Stimulated activated memory B cell treated with anti-CD40 and anti-IgM and Interleukin-4, amounts not matched to agents 10 μg/mL and 1 μg/mL and 100 μg/mL, for 72 hours (primary cell): ENCODE data around the gene HEXIM1.
A peak's percentile ranks its signal among the peaks of the same experiment; 100 is the strongest.

Source experiments
- ATAC-seq: fragments of 150-1000 bp; cut with Tn5 transposase; 2 replicates; pipeline ENCODE4 v1.10.0; 2021
- H3K27ac Mint-ChIP-seq: one replicate; pipeline ENCODE4 v1.8.0; 2022; ENCODE audit warnings: mild to moderate bottlenecking, mixed read lengths
- H3K27me3 Mint-ChIP-seq: one replicate; pipeline ENCODE4 v1.8.0; 2022; ENCODE audit warnings: mixed read lengths
- H3K36me3 Mint-ChIP-seq: one replicate; pipeline ENCODE4 v1.8.0; 2022; ENCODE audit warnings: mixed read lengths
- H3K4me1 Mint-ChIP-seq: one replicate; pipeline ENCODE4 v1.8.0; 2022; ENCODE audit warnings: mixed read lengths
- H3K4me3 Mint-ChIP-seq: one replicate; pipeline ENCODE4 v1.8.0; 2022; ENCODE audit warnings: mild to moderate bottlenecking, moderate library complexity, mixed read lengths
- H3K9me3 Mint-ChIP-seq: one replicate; pipeline ENCODE4 v1.8.0; 2022; ENCODE audit warnings: mixed read lengths

The HEXIM1 gene

DNA sequence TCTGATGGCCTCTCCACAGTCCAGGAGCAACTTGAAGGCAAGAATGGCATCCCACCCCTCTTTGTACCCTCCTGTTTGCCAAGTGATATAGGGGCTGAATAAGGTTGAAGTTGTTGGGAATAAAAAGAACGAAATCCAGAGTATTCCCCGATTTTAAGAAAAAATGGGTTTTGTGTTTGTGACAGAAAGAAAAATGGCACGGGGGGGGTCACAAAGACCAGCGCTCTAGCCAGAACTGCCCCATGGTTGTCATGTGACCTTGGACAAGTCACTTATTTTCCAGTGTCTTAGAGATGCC lies 1.7 kb upstream of the HEXIM1 start:
- peak overlapping the region; percentile 98 for H3K4me3 Mint-ChIP-seq
- peak overlapping the region; percentile 99 for H3K27ac Mint-ChIP-seq
- H3K27me3 Mint-ChIP-seq: no peaks in the 10 kb centered on the region
- H3K9me3 Mint-ChIP-seq: no peaks in the 10 kb centered on the region
- ATAC-seq: no peak
- H3K4me1 Mint-ChIP-seq: peaks cover 68% of the 10 kb centered on the region
- H3K36me3 Mint-ChIP-seq: peaks cover 11% of the 10 kb centered on the region

DNA sequence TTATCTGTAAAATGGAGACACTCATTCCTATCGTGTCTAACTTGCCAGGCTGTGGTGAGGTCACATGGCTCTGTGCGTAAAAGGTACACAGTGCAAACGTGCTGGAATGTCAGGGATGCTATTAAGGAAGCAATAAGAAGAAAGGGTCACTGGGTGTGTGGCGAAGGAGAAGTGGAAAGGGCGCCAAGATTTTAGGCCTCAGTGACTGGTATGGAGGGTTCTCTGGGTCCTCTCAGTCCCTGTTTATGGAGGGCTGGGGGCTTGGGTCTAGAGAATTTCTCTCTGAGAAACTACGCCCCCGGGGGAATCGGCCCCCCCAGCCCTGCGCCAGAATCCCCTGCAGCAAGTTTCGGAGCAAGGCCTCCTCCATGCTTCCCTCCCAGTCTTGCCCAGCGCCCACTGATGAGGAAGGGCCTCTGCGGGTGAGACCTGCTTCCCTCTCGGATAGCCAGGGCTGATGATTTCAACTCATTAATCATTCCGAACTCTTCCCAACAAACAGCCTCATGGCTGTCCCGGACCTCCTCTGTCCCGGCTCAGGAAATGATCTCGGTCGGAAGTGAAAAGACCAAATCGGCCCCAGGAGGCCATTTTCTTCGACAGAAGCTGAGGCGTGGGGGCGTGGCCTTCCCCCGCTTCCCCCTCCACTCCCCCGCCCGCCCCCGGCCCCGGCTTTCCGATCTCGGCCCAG lies 1.2 kb upstream of the HEXIM1 start:
- peak; percentile 6 for ATAC-seq
- H3K4me3 Mint-ChIP-seq: peak overlapping the region; percentile 98
- H3K27ac Mint-ChIP-seq: peak overlapping the region; percentile 99
- no peaks in the 10 kb centered on the region for H3K9me3 Mint-ChIP-seq
- peaks cover 11% of the 10 kb centered on the region for H3K36me3 Mint-ChIP-seq
- peaks cover 71% of the 10 kb centered on the region for H3K4me1 Mint-ChIP-seq
- no peaks in the 10 kb centered on the region for H3K27me3 Mint-ChIP-seq

- H3K36me3 Mint-ChIP-seq: peaks cover 11% of the 10 kb centered on the region
- peaks cover 76% of the 10 kb centered on the region for H3K4me1 Mint-ChIP-seq
- H3K4me3 Mint-ChIP-seq: peak overlapping the region; percentile 98
These were observed 593 bp upstream of the HEXIM1 start for GRCh38 chr17:45147581-45148182.

GRCh38 chr17:45149037-45149668 lies 878 bp downstream of the HEXIM1 start:
- Mint-ChIP-seq H3K4me1 (peaks cover 63% of the 10 kb centered on the region), H3K9me3 (no peaks in the 10 kb centered on the region), H3K27ac (peak overlapping the region; percentile 99), H3K27me3 (no peaks in the 10 kb centered on the region), H3K4me3 (peak overlapping the region; percentile 98), H3K36me3 (peaks cover 11% of the 10 kb centered on the region)
- peak; percentile 62 for ATAC-seq

More at GRCh38 chr17:45147581-45148182, 593 bp upstream of the HEXIM1 start:
- H3K27me3 Mint-ChIP-seq: no peaks in the 10 kb centered on the region
- ATAC-seq: peak; percentile 59
- H3K27ac Mint-ChIP-seq: peak overlapping the region; percentile 99
- no peaks in the 10 kb centered on the region for H3K9me3 Mint-ChIP-seq

DNA sequence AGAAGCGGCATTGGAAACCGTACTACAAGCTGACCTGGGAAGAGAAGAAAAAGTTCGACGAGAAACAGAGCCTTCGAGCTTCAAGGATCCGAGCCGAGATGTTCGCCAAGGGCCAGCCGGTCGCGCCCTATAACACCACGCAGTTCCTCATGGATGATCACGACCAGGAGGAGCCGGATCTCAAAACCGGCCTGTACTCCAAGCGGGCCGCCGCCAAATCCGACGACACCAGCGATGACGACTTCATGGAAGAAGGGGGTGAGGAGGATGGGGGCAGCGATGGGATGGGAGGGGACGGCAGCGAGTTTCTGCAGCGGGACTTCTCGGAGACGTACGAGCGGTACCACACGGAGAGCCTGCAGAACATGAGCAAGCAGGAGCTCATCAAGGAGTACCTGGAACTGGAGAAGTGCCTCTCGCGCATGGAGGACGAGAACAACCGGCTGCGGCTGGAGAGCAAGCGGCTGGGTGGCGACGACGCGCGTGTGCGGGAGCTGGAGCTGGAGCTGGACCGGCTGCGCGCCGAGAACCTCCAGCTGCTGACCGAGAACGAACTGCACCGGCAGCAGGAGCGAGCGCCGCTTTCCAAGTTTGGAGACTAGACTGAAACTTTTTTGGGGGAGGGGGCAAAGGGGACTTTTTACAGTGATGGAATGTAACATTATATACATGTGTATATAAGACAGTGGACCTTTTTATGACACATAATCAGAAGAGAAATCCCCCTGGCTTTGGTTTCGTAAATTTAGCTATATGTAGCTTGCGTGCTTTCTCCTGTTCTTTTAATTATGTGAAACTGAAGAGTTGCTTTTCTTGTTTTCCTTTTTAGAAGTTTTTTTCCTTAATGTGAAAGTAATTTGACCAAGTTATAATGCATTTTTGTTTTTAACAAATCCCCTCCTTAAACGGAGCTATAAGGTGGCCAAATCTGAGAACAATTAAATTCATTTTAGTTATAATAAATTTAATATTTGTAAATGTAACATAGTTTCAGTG lies 1.7 kb downstream of the HEXIM1 start:
- H3K9me3 Mint-ChIP-seq: no peaks in the 10 kb centered on the region
- no peaks in the 10 kb centered on the region for H3K27me3 Mint-ChIP-seq
- peak overlapping the region; percentile 98 for H3K4me3 Mint-ChIP-seq
- H3K36me3 Mint-ChIP-seq: peaks cover 11% of the 10 kb centered on the region
- H3K27ac Mint-ChIP-seq: peak overlapping the region; percentile 99
- ATAC-seq: no peak
- peaks cover 59% of the 10 kb centered on the region for H3K4me1 Mint-ChIP-seq

DNA sequence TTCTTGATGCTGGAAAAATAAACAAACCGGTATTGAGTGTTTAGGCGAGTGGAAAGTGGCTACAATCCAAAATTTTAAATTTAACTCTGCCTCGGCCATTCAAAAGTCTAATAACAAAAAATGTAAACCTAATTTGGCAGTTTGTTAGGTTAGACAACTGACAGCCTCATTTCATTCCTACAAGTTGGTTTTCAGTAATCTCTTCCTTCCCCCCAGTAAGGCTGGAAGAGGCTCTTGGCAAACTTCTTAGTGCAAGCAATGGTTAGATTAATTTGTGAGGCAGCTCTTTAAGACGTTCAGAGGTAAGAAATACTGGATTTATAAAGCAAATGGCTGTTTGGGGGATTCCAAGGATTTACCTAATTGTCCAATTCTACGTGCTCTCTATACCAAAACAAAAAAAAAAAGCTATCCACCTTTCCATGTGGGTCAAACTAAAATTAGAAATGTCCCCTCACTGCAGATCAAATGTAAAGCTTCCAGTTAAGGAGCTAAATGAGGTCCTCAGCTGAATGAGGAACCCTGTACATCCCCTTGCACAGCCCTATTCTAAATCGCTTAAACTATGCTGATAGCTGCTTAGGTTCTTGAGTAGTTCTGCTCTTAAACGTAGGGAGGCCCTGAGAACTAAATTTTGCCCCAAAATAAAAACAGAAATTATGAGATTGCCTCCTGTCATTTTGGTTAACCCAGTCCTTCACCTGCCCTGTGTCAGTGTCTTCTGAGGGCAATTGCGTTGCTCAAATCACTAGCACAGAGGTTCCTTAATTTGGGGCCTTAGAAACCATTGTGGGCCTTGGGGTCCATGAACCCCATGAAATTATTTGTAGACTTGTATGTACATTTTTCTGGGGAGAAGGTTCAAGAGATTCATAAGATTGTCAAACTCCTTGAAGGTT lies 2.9 kb downstream of the HEXIM1 start:
- Mint-ChIP-seq H3K9me3 (no peaks in the 10 kb centered on the region), H3K36me3 (peaks cover 11% of the 10 kb centered on the region), H3K27me3 (no peaks in the 10 kb centered on the region), H3K27ac (peak overlapping the region; percentile 59), H3K4me1 (peaks cover 47% of the 10 kb centered on the region), H3K4me3 (peak overlapping the region; percentile 73)
- no peak for ATAC-seq

DNA sequence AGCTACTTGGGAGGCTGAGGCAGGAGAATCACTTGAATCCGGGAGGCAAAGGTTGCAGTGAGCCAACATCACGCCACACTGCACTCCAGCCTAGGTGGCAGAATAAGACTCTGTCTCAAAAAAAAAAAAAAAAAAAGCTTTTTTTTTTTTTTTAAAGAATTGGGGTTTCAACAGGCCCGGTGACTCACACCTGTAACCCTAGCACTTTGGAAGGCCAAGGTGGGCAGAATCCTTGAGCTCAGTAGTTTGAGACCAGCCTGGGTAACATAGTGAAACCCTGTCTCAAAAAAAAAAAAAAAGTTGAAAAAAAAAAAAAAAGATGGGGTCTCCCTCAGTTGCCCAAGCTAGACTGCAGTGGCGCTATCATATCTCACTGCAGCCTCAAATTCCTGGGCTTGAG lies 6.8 kb downstream of the HEXIM1 start:
- ATAC-seq: no peak
- no peak overlapping the region for H3K4me3 Mint-ChIP-seq
- H3K27ac Mint-ChIP-seq: no peak overlapping the region
- H3K4me1 Mint-ChIP-seq: peaks cover 43% of the 10 kb centered on the region
- no peaks in the 10 kb centered on the region for H3K9me3 Mint-ChIP-seq
- no peaks in the 10 kb centered on the region for H3K27me3 Mint-ChIP-seq
- H3K36me3 Mint-ChIP-seq: peaks cover under 1% of the 10 kb centered on the region

- H3K27me3 Mint-ChIP-seq: no peaks in the 10 kb centered on the region
- peaks cover 2% of the 10 kb centered on the region for H3K36me3 Mint-ChIP-seq
- H3K4me3 Mint-ChIP-seq: no peak overlapping the region
- no peaks in the 10 kb centered on the region for H3K9me3 Mint-ChIP-seq
- H3K27ac Mint-ChIP-seq: no peak overlapping the region
- no peak for ATAC-seq
- peaks cover 42% of the 10 kb centered on the region for H3K4me1 Mint-ChIP-seq
These were observed 7.2 kb downstream of the HEXIM1 start for GRCh38 chr17:45155483-45155882.

DNA sequence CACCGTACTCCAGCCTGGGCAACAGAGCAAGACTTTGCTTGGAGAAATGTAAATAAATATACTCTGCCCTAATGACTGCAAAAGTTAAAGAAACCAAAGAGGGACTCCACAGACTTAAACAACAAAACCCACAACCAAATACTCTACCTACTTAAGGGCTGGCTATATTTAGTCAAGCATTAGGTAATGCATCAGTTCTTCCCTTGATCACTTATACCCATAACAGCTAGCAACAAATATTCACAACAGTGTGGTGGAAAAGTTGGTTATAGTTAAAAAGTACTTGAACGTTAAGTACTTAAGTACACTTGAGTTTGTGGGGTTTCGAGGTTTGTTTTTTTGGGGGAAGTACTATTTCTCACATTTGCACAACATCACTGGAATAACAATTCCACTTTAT lies 8.0 kb downstream of the HEXIM1 start:
- Mint-ChIP-seq H3K4me1 (peaks cover 37% of the 10 kb centered on the region), H3K36me3 (peaks cover 5% of the 10 kb centered on the region), H3K9me3 (no peaks in the 10 kb centered on the region), H3K27ac (no peak overlapping the region), H3K4me3 (no peak overlapping the region), H3K27me3 (no peaks in the 10 kb centered on the region)
- ATAC-seq: no peak

DNA sequence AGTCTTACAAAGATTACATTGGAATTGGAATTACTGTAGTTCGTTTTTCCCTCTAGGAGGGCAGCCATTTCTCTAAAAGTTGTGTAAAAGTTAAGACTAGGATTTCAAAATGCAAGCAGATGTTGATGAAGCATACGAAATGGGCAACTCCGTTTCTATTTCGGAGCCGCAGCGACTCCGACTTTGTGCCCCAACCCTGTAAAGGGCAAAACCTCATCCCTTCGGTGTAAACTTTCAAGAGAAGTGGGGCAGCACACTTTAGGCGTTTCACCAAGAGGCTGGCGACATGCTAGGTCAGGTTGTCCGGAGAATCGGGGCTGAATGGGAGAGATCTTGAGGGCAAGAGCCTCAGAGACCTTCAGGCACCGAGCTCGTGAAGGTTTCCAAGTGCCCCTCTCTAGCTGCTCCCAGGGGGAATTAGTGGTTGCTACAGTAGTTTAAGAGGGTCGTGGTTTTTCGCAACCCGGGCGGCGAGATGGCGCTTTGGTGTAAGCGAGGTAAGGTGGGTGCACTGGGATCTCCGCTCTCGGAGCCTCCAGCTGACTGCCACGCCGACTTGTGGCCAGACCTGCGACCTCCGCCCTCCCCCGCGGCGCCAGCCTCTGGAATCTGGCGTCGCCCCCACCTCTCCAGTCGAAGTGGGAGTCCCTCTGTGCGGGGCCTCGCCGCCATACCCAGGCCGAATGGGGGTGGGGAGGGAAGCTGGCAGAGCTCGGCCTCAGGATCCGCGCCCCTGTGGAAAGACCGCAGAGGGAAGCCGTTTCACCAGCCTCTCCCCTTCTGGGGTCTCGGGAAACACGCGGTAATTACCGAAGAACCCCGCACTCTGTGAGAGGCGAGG lies 12.4 kb downstream of the HEXIM1 start:
- Mint-ChIP-seq H3K4me1 (peaks cover 34% of the 10 kb centered on the region), H3K9me3 (no peaks in the 10 kb centered on the region), H3K27me3 (no peaks in the 10 kb centered on the region), H3K36me3 (peaks cover 10% of the 10 kb centered on the region), H3K4me3 (peak overlapping the region; percentile 99), H3K27ac (peak overlapping the region; percentile 97)
- peak; percentile 67 for ATAC-seq

GRCh38 chr17:45161288-45162024 lies 13.2 kb downstream of the HEXIM1 start, which contains the start of gene HEXIM2:
HEXIM2 (plus strand) TSS chr17:45161875; CDS start chr17:45162794, 919 bp downstream.
- Mint-ChIP-seq H3K4me1 (peaks cover 34% of the 10 kb centered on the region), H3K9me3 (no peaks in the 10 kb centered on the region), H3K27me3 (no peaks in the 10 kb centered on the region), H3K4me3 (peak within 1 kb of the TSS; percentile 99), H3K36me3 (peaks cover 10% of the 10 kb centered on the region), H3K27ac (peak within 1 kb of the TSS; percentile 97)
- ATAC-seq: peak; percentile 98

- Mint-ChIP-seq H3K36me3 (peaks cover 10% of the 10 kb centered on the region), H3K27ac (peak overlapping the region; percentile 97), H3K4me3 (peak overlapping the region; percentile 99), H3K27me3 (no peaks in the 10 kb centered on the region), H3K4me1 (peaks cover 34% of the 10 kb centered on the region), H3K9me3 (no peaks in the 10 kb centered on the region)
- ATAC-seq: no peak
These were observed 13.9 kb downstream of the HEXIM1 start for GRCh38 chr17:45162025-45162687.
